KOPT-K1 (cell line): ENCODE results near the gene SIX6.

Experiments used
- H3K27ac ChIP-seq: fragments of 200-600 bp; sonication (generic); 2 replicates; pipeline ENCODE4 v1.5.1; 2016; ENCODE audit warnings: antibody characterized with exemption, mild to moderate bottlenecking, low read depth, low read length; ENCODE audit not compliant: poor library complexity, severe bottlenecking
- H3K36me3 ChIP-seq: fragments of 200-600 bp; sonication (generic); 2 replicates; pipeline ENCODE4 v1.5.1; 2017; ENCODE audit warnings: antibody characterized with exemption, mild to moderate bottlenecking, low read length, moderate library complexity; ENCODE audit not compliant: insufficient read depth
- H3K9me3 ChIP-seq: fragments of 200-600 bp; sonication (generic); 2 replicates; pipeline ENCODE4 v1.5.1; 2017; ENCODE audit warnings: antibody characterized with exemption, low read length, mild to moderate bottlenecking; ENCODE audit not compliant: insufficient read depth, poor library complexity, severe bottlenecking

Gene SIX6

DNA sequence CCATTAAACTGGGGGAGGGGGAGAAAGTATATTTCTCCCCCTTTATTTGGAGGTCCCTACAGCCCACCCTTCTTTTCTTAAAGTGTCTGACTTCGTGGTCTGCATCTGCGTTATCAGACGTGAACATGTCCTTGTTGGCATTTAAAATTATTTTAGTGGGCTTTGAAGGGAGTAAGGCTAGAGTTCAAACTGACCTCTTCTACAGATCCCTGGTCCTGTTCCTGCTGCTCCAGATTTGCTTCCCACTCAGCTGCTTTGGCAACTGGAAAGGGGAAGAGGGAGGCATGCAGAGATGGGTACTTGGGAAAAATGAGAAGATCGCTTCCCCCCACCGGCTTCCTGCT is 611 bp upstream of the SIX6 start:
- H3K36me3 ChIP-seq = no peaks in the 10 kb centered on the region
- H3K9me3 ChIP-seq = peaks cover 25% of the 10 kb centered on the region
- no peak overlapping the region for H3K27ac ChIP-seq

DNA sequence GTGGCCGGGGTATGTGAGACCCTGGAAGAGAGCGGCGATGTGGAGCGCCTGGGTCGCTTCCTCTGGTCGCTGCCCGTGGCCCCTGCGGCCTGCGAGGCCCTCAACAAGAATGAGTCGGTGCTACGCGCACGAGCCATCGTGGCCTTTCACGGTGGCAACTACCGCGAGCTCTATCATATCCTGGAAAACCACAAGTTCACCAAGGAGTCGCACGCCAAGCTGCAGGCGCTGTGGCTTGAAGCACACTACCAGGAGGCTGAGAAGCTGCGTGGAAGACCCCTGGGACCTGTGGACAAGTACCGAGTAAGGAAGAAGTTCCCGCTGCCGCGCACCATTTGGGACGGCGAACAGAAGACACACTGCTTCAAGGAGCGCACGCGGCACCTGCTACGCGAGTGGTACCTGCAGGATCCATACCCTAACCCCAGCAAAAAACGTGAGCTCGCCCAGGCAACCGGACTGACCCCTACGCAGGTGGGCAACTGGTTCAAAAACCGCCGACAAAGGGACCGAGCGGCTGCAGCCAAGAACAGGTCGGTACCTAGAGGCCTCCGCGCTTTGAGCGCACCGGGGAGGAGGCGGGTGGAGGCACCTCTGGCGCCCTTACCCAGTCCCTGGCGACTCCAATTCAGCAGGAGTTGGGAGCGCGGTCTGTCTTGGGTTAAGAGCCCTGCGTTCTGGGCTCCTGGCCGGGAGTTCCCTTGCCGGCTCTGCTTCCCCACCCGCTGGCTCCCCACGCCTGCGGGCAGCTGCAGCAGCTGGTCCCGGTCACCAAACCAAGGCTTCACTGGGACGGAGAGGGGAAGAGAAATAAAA is 700 bp downstream of the SIX6 start:
- H3K9me3 ChIP-seq = peaks cover 25% of the 10 kb centered on the region
- no peaks in the 10 kb centered on the region for H3K36me3 ChIP-seq
- H3K27ac ChIP-seq = no peak overlapping the region

DNA sequence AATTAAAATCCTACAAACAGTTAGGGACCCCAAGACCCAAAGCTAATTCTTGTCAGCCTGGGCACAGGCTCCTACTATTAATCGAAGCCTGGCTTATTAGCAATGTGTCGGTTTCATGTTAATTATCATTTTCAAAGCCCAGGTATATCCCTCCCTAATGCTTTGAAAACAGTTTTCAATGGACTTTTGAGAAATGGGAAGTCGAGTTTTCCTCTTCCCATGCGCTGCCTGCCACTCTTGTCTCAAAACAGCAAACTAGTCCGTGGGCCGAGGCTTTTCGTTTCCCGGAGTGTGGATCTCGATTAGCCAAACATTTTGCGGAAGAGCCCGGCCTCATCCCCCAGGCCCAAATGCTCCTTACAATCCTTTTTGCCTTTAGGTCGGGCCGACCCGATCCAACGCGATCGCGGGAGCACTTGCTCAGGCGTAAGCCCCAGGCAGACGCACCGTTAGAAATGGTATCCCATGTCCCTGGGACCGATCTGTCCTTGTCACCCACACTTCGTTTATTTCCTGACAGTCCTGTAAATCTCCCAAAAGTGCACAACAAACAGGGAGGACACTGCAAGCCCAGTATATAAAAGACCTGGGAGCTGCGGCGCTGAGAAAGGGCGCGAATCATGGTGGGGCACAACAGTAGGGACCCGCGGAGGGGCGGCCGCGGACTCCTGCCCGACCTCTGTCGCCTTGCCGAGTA is 1.5 kb downstream of the SIX6 start:
- peaks cover 29% of the 10 kb centered on the region for H3K9me3 ChIP-seq
- no peaks in the 10 kb centered on the region for H3K36me3 ChIP-seq
- no peak overlapping the region for H3K27ac ChIP-seq

DNA sequence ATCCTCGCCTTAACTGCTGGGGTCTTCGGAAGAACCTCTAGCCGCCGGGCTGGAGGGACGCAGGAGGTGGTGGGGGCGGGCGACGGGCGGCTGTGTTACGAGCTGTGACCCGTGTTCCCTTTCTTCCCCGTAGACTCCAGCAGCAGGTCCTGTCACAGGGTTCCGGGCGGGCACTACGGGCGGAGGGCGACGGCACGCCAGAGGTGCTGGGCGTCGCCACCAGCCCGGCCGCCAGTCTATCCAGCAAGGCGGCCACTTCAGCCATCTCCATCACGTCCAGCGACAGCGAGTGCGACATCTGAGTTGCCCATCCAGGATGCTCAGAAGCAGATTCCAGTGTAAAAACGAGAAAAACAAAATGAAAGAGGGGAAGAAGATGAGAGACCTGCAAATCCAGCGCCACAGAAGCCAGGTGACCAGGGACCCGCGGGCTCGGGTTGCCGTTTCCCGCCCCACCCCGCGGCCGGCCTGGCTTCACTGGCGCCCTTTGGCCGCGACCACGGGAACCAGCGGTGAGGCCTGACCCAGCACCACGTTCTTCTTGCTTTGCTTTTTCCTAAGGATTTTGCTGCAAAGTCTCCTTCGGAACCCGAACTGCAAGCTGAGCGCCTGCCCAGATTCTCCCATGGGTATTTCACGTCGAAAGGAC is 2.1 kb downstream of the SIX6 start:
- no peak overlapping the region for H3K27ac ChIP-seq
- peaks cover 35% of the 10 kb centered on the region for H3K9me3 ChIP-seq
- no peaks in the 10 kb centered on the region for H3K36me3 ChIP-seq

DNA sequence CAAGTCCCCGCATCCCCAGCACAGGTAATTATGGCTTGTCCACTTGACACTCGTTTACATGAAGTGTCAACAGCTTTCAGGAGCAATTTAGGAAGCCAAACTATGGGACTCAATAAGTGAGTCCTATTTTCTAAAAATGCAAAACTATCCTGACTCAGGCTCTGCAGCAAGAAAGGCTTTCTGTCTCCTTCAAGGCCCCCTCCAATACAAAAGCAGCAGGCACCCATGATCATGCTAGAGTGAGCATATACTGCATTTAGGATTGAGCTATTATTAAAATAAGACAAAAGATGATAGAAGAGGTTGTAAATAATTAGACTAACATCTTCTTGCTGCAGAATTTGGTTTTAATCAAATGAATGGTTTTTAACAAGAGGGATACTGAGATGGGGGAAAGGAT is 3.2 kb downstream of the SIX6 start:
- no peak overlapping the region for H3K27ac ChIP-seq
- H3K9me3 ChIP-seq = peaks cover 38% of the 10 kb centered on the region
- no peaks in the 10 kb centered on the region for H3K36me3 ChIP-seq

DNA sequence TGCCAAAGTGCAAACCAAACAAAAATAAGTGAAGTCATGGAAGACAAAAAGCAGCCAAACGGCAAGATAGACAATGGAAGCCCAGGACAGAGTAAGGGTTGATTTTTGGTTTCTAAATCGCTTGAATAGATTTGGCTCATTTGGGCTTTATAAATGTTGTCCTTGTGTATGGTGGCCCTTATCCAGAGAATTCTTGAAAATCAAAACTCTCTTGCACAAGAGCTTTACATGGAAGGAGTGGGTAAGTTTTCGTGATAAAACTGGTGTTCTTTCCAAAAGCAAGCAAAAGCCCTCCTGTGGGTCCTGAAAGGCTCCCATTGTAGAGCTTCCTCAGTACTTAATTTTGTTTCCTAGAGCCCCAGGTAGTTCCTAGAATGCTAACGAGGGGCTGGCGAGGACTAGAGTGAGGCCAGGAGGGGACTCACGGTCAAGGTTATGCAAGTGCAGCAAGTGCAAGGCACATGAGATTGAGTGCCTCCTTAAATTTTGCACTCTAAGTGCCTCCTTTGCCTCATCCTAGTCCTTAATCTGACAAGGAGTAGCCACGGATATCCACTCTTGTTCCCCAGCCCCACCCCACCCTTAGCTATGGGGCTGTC is 4.1 kb downstream of the SIX6 start:
- Histone ChIP-seq H3K9me3 (peaks cover 38% of the 10 kb centered on the region), H3K27ac (no peak overlapping the region), H3K36me3 (no peaks in the 10 kb centered on the region)

DNA sequence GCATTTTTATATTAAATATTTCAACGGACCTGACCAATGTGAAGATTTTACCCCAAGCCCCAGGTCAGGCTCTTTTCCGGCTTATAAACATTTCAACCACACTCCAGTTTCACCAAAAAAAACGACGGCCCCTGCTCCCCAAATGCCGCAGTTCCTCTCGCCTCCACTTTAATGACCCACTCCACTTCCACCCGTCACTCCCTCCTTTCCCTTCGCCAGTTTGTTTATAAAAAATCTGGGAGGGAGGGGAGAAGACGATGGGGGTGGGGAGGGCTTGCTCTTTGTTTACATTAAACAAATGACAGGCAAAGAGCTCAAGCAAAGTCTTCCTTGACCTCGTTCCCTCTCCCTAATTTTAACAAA is 5.4 kb downstream of the SIX6 start:
- Histone ChIP-seq H3K27ac (no peak overlapping the region), H3K9me3 (peaks cover 32% of the 10 kb centered on the region)

DNA sequence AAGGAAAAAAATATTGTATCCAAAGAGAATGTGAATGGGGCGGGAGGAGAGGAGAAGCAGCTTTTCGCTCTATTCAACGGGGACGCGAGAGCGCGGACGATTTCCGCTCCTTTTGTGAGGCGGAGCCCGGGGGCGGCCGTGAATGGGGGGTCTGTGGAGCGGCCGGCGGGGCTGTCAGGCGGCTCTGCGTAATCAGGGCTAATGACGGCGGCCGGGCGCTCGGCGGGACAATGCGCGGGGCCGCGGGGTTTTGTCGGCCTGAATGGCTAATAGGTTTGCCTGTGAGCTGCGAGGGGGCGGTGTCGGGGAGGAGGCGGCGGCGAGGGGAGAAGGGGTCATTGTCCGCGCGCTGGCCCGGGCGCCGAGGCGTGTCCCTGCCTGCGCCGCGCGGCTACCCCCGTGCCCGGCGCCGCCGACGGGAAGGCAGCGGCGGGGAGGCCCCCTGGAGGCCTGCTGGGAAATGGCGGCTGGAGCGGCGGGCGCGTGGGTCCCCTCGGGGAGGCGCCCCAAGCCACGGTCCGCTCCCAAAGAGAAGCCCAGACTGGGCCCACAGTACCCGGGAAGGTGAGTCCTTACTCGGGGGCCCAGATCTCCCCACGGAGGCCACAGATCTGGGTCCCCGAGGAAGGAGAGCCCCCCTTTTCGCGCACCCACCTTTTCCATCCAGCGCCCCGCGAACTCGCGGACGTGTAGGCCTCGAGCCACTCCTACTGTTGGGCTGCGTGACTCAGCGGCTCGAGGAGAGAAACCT is 6.0 kb downstream of the SIX6 start:
- no peak overlapping the region for H3K27ac ChIP-seq

More for the DNA sequence above, 5.4 kb downstream of the SIX6 start:
- no peaks in the 10 kb centered on the region for H3K36me3 ChIP-seq

DNA sequence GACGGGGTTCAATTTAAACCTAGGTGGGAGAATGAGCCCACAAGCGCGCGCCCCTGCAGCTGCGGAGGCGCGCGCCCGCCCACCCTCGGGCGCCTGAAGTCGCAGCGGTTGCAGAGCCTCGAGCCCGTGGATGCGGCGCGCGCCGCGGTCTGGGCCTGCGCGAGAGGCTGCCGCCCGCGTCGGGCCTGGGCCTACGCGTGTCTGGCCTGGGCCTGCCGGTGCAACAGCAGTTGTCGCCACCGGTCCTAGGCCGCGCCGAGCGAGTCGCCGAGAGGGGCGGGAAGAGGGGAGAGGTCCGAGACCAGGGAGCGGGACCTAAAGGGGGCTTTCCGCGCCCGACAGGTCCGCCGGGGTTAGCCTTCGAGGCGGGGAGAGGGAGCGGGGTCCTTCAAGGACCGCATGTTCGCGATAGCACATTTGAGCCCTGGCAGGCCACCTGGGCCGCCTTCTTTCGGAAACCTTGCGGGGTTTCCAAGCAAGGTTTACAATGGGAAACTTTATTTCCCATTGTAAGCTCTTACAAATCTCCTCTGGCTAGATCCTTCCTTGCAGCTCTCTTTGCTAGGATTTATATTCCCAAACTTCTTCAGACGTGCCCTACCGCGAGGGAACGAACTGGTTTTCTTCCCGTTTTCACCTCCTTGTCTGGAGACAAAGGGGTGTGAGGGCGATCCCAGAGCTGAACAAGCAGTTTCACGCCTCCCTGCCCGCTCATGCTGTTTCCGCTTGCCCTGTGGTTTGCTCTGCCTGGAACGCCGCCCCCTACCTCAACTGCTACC is 6.8 kb downstream of the SIX6 start:
- Histone ChIP-seq H3K9me3 (peaks cover 20% of the 10 kb centered on the region), H3K27ac (no peak overlapping the region), H3K36me3 (no peaks in the 10 kb centered on the region)

More for the DNA sequence above, 6.0 kb downstream of the SIX6 start:
- no peaks in the 10 kb centered on the region for H3K36me3 ChIP-seq
- H3K9me3 ChIP-seq = peaks cover 27% of the 10 kb centered on the region

DNA sequence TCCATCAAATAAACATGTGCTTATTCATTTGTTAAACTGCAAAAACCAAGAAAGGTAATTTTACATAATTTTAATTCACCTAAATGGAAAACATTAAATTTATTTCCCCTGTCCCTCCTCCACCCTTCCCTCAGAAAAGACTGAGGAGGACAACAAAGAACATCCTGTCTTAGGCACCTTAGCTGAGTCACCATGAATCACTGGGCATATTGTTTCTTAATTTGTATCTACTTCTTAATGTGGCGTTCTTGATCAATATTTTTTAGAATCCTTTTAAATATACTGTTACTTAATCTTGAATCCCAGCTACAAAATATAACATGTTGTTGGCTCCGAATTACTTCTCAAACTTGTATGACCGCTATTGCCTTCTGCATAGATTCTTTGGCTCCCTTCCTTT is 23.5 kb downstream of the SIX6 start:
- no peak overlapping the region for H3K27ac ChIP-seq
- H3K36me3 ChIP-seq = no peaks in the 10 kb centered on the region
- no peaks in the 10 kb centered on the region for H3K9me3 ChIP-seq

DNA sequence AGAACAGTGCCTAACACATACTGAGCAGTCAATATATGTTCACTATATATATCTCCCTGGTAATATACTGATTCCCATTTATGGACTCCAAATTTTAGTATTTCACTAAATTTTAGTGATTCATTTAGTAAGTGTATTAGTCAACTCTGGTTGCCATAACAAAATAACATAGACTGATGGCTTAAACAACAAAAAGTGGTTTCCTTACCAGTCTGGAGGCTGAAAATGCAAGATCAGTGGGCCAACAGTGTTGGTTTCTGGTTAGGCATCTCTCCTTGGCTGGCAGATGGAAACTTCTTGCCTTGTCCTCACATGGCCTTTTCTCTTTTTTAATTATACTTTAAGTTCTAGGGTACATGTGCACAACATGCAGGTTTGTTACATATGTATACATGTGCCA is 28.7 kb downstream of the SIX6 start:
- H3K36me3 ChIP-seq = no peaks in the 10 kb centered on the region
- H3K27ac ChIP-seq = no peak overlapping the region
- peaks cover 4% of the 10 kb centered on the region for H3K9me3 ChIP-seq

DNA sequence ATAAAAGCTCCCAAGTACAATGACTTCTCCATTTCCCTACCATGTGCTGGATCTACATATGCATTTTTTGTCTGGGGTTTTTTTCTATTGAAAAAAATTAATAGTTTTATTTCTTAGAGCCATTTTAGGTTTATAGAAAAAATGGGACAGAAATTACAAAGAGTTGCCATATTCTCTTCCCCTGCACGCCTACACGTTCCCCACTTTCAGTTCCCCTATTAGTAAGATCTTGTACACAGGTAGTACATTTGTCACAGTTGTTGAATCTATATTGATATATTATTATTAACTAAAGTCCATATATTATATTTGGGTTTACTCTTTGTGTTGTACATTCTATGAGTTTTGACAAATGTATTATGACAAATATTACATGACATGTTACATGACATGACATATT is 35.7 kb downstream of the SIX6 start:
- Histone ChIP-seq H3K36me3 (no peaks in the 10 kb centered on the region), H3K27ac (no peak overlapping the region), H3K9me3 (peaks cover 25% of the 10 kb centered on the region)

DNA sequence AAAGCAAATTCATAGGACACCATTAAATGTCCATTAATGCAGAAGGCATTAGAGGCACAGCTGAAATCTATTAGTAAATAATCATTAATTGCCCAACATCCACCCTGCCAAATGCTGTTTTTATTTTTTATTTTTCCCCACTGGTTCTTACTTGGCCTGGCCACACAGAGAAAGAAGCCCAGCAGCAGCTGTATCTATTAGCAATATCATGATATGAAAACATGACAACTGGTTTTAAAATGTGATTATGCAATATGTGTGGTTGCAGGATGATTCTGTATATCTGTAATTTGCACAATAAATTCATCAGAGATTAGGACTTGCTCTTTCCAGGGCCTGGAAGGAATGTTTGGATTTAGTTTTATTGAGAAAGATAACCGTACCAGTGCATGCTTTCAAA is 44.9 kb downstream of the SIX6 start:
- peaks cover 4% of the 10 kb centered on the region for H3K9me3 ChIP-seq
- no peak overlapping the region for H3K27ac ChIP-seq
- H3K36me3 ChIP-seq = no peaks in the 10 kb centered on the region
